Spleen (tissue), 11 donors: Measurements from ENCODE around the gene CFAP20DC. TPM values are rescaled to one million over a fixed set of nuclear protein-coding genes. Genes with fewer than 3 reads are reported as not detected.

ENCODE experiments used
- DNase-seq: peaks from one replicate; pipeline ENCODE4 v3.0.0-alpha.2; 2020
- H3K27ac ChIP-seq, 8 donors: fragments of 200-600 bp; sonication (generic) in 7 of 8; 1 replicate in 4 of 8; 2 replicates in 4 of 8; pipeline versions ENCODE4 v1.5.0 to v1.8.0; 2016 to 2021; ENCODE audit warnings: inconsistent platforms in 4 of 8, mild to moderate bottlenecking in 4 of 8, moderate library complexity in 1 of 8
- H3K27me3 ChIP-seq, 7 donors: fragments of 200-600 bp; sonication (generic) in 6 of 7; replicated peaks in 1 of 7; 1 replicate in 4 of 7; 2 replicates in 3 of 7; pipeline versions ENCODE4 v1.5.0 to v1.8.0; 2016 to 2021; ENCODE audit warnings: inconsistent platforms in 3 of 7, mild to moderate bottlenecking in 1 of 7
- H3K36me3 ChIP-seq, 6 donors: fragments of 200-600 bp; sonication (generic) in 5 of 6; 1 replicate in 4 of 6; 2 replicates in 2 of 6; pipeline versions ENCODE4 v1.5.0 to v1.8.0; 2016 to 2021; ENCODE audit warnings: inconsistent platforms in 2 of 6
- H3K4me1 ChIP-seq, 6 donors: fragments of 200-600 bp; sonication (generic) in 5 of 6; 1 replicate in 3 of 6; 2 replicates in 3 of 6; pipeline versions ENCODE4 v1.5.0 to v1.8.0; 2016 to 2021; ENCODE audit warnings: inconsistent platforms in 3 of 6
- H3K4me3 ChIP-seq, 8 donors: fragments of 200-600 bp; sonication (generic) in 7 of 8; 1 replicate in 4 of 8; 2 replicates in 4 of 8; pipeline versions ENCODE4 v1.5.0 to v1.8.0; 2016 to 2021; ENCODE audit warnings: inconsistent platforms in 4 of 8, mild to moderate bottlenecking in 4 of 8, moderate library complexity in 2 of 8
- H3K9me3 ChIP-seq, 8 donors: fragments of 200-600 bp; sonication (generic) in 7 of 8; 1 replicate in 4 of 8; 2 replicates in 4 of 8; pipeline versions ENCODE4 v1.5.0 to v1.8.0; 2016 to 2021; ENCODE audit warnings: inconsistent platforms in 4 of 8
- POLR2A ChIP-seq, 3 donors: fragments of 450-650 bp; IDR thresholded peaks; one replicate each; pipeline ENCODE4 v1.5.1; 2017; ENCODE audit warnings: antibody characterized with exemption in 3 of 3, mild to moderate bottlenecking in 1 of 3
- POLR2AphosphoS5 ChIP-seq, 3 donors: sonication (generic); formaldehyde crosslinking; IDR thresholded peaks; one replicate each; pipeline ENCODE4 v1.5.1; 2017; ENCODE audit warnings: antibody characterized with exemption in 3 of 3
- WGBS, 5 donors: extraction: QIAGEN DNeasy Blood & Tissue Kit in 3 of 5; methylation state at CpG; one replicate each; pipeline versions ENCODE4 v1.1.5 to v1.1.7; 2013 to 2018; 5-methylcytosine and 5-hydroxymethylcytosine counted together
- intact Hi-C: fragments of 100-400 bp; cut with DNase I; formaldehyde crosslinking; loops from one replicate; pipeline ENCODE4 v1.15.0; 2023; ENCODE audit warnings: low total_unique reads
- polyA plus RNA-seq, 3 donors: library from polyadenylated mRNA; stranded (reverse); fragments of 200-250 nt; gene quantifications; one replicate each; pipeline ENCODE4 v1.2.1, GENCODE V29; 2013
- total RNA-seq, 7 donors: library from RNA; depleted of rRNA in 3 of 7; stranded (reverse); fragments of >200 nt in 3 of 7; fragmentation: NEBNext Ultra II Directional in 4 of 7; extraction: Animal tissue kit (Norgen Biotek cat#: 25700) in 4 of 7; gene quantifications; one replicate each; pipeline versions ENCODE4 v1.1.0 to v1.2.1, GENCODE V29; 2016 to 2021
- TF ChIP-seq, protein P1 (sequence below), 11 experiments: fragments of 200-600 bp in 7 of 11; fragments of 450-650 bp in 4 of 11; sonication (generic) in 4 of 11; IDR thresholded peaks in 8 of 11; conservative IDR thresholded peaks in 3 of 11; 1 replicate in 7 of 11; 2 replicates in 4 of 11; pipeline versions ENCODE4 v1.4.0 to v1.8.0; 2016 to 2021; ENCODE audit warnings: antibody characterized with exemption in 11 of 11, inconsistent platforms in 4 of 11, mild to moderate bottlenecking in 1 of 11
- donor health status: healthy with polysubstance abuse.
- donor health status: DM: no; HTN: no; CAD: no; lungs with moderate emphysema.
- donor health status: DM: no; HTN: no; CAD: no.
- donor health status: Bipolar disorder and iron deficiency.
- donor health status: healthy.
- donor health status: DM: no; HTN: no; CAD: no.
- donor health status: DM: yes; HTN: yes; CAD: no.

Gene CFAP20DC
- total and polyA plus RNA-seq, 10 donors: 0.20 to 1.2 (median 0.58) TPM

DNA sequence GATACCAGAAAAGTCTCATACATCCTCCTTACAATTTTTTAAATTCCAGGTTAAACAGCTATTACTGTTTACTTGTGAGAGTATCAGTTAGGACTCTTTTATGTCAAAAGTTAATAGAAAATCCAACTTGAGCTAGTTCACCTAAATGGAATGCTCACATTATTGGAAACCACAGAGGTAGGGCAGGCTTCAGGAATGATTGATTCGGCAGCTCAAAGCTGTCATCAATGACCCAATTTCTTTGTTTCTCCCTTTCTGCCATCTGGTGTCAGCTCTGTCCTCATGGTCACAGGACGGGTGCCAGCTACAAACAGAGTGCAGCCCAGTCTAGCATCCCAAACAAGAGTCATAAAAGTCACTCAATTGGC, 32.2 kb downstream of the CFAP20DC start:
- intact Hi-C loops: no loop called here
- TF ChIP-seq POLR2AphosphoS5 (IDR thresholded peaks at IDR 0.05) (no peak), POLR2A (IDR thresholded peaks at IDR 0.05) (no peak)
- TF ChIP-seq, protein P1, sequence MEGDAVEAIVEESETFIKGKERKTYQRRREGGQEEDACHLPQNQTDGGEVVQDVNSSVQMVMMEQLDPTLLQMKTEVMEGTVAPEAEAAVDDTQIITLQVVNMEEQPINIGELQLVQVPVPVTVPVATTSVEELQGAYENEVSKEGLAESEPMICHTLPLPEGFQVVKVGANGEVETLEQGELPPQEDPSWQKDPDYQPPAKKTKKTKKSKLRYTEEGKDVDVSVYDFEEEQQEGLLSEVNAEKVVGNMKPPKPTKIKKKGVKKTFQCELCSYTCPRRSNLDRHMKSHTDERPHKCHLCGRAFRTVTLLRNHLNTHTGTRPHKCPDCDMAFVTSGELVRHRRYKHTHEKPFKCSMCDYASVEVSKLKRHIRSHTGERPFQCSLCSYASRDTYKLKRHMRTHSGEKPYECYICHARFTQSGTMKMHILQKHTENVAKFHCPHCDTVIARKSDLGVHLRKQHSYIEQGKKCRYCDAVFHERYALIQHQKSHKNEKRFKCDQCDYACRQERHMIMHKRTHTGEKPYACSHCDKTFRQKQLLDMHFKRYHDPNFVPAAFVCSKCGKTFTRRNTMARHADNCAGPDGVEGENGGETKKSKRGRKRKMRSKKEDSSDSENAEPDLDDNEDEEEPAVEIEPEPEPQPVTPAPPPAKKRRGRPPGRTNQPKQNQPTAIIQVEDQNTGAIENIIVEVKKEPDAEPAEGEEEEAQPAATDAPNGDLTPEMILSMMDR (IDR thresholded peaks at IDR 0.05 in 8 of 11, conservative IDR thresholded peaks at IDR 0.05 in 3 of 11): no peak
- H3K9me3 ChIP-seq: no peaks in the 10 kb centered on the region
- no peaks in the 10 kb centered on the region for H3K27me3 ChIP-seq
- H3K4me1 ChIP-seq: no peaks in the 10 kb centered on the region
- H3K36me3 ChIP-seq: no peaks in the 10 kb centered on the region
- H3K27ac ChIP-seq: no peak overlapping the region
- no peak overlapping the region for H3K4me3 ChIP-seq
- WGBS, 5 donors: 78 to 92% (median 89%) methylated on average over 2 of the region's 2 CpGs
- DNase-seq: no peak

DNA sequence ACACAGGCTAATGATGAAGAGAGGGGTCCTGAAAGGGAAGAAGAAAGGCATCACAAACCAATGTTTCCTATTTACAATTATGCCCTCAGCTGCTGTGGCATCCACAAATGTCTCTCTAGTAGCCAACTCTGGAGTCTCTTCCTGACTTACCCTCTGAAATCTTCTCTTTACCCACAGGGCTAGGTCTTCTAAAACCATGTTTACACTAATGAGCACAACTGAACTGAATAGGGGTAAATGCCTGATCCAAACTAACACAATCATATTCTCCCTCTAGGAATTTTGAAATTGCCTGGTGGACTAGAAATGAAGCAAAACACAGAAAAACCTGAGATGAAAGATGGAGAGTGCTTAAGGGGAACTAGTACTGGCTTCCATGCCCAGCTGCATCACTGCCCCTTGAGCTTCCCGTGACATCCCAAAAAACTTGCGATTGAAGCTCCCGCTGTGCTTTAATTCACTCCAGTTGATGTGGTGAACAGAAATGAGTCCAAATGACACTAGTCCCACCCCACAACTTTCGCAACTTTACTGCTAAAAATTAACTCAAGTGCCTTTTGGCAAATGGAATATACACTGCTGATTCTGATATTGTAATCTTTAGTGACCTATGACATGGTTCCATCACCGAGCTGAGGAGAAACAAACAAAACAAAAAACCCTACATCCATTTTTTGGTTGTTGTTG, 32.8 kb downstream of the CFAP20DC start:
- no peaks in the 10 kb centered on the region for H3K36me3 ChIP-seq
- intact Hi-C loops: no loop called here
- H3K4me3 ChIP-seq: no peak overlapping the region
- no peak overlapping the region for H3K27ac ChIP-seq
- H3K27me3 ChIP-seq: no peaks in the 10 kb centered on the region
- H3K4me1 ChIP-seq: no peaks in the 10 kb centered on the region
- TF ChIP-seq, protein P1 (IDR thresholded peaks at IDR 0.05 in 8 of 11, conservative IDR thresholded peaks at IDR 0.05 in 3 of 11): no peak
- TF ChIP-seq POLR2AphosphoS5 (IDR thresholded peaks at IDR 0.05): no peak
- TF ChIP-seq POLR2A (IDR thresholded peaks at IDR 0.05): no peak
- 87 to 91% (median 87%) methylated on average over 5 of the region's 5 CpGs for WGBS, 5 donors
- H3K9me3 ChIP-seq: no peaks in the 10 kb centered on the region
- no peak for DNase-seq

DNA sequence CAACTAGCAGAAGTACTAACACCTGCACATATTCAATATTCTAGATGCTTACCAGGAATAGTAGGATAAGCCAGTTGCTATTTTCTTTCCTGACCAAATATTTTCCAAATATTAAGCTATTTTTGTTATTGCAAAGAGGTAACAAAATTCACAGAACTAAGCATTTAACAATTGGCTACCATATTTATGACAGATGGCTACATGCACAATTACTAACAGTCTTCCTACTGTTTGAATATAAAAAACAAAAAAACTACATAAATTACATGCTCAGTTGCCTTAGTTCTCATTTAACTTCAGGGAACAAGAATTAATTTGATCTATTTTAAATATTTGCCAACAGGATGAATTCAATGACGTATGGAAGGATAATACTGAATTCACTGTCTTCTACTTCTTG, 36.2 kb downstream of the CFAP20DC start:
- no peak overlapping the region for H3K27ac ChIP-seq
- H3K27me3 ChIP-seq: no peaks in the 10 kb centered on the region
- H3K4me1 ChIP-seq: no peaks in the 10 kb centered on the region
- intact Hi-C loops: no loop called here
- DNase-seq: no peak
- no peaks in the 10 kb centered on the region for H3K9me3 ChIP-seq
- H3K4me3 ChIP-seq: no peak overlapping the region
- TF ChIP-seq, protein P1 (IDR thresholded peaks at IDR 0.05 in 8 of 11, conservative IDR thresholded peaks at IDR 0.05 in 3 of 11): no peak
- no peak for TF ChIP-seq POLR2AphosphoS5 (IDR thresholded peaks at IDR 0.05)
- 85 to 92% (median 88%) methylated on average over 1 of the region's 1 CpG for WGBS, 5 donors
- no peaks in the 10 kb centered on the region for H3K36me3 ChIP-seq

GRCh38 chr3:59006634-59007517, 42.9 kb downstream of the CFAP20DC start:
- intact Hi-C loops: no loop called here
- Histone ChIP-seq H3K36me3 (no peaks in the 10 kb centered on the region), H3K27me3 (no peaks in the 10 kb centered on the region), H3K4me1 (no peaks in the 10 kb centered on the region), H3K4me3 (no peak overlapping the region), H3K9me3 (peaks cover 0 to 4% (median 0%) of the 10 kb centered on the region in 8 donors), H3K27ac (no peak overlapping the region)
- TF ChIP-seq POLR2A (IDR thresholded peaks at IDR 0.05): no peak
- no peak for TF ChIP-seq POLR2AphosphoS5 (IDR thresholded peaks at IDR 0.05)
- TF ChIP-seq, protein P1 (IDR thresholded peaks at IDR 0.05 in 8 of 11, conservative IDR thresholded peaks at IDR 0.05 in 3 of 11): no peak
- WGBS, 5 donors: 84 to 91% (median 86%) methylated on average over 5 to 7 of the region's 7 CpGs
- DNase-seq: no peak
